H1 (cell line): Measurements from ENCODE around the gene LAP3. TPM values are rescaled to one million over a fixed set of nuclear protein-coding genes. Genes with fewer than 3 reads are reported as not detected.

Experiments
- CTCF ChIA-PET: fragments of 300-600 bp; sonication (Branson Sonifier 250); formaldehyde crosslinking; loops from one replicate; lab custom pipeline; 2021; ENCODE audit not compliant: partially characterized antibody; lab: Charles Lee
- POLR2A ChIA-PET: fragments of 300-600 bp; sonication (Branson Sonifier 250); formaldehyde crosslinking; loops from one replicate; lab custom pipeline; 2021; ENCODE audit warnings: inconsistent platforms; ENCODE audit not compliant: partially characterized antibody; lab: Charles Lee
- DNase-seq, 2 experiments: peaks; one replicate each; pipeline versions ENCODE4 v3.0.0 to v3.0.0-alpha.2; 2010 to 2022; ENCODE audit warnings: low spot score in 2 of 2, low read depth in 1 of 2, mixed read lengths in 1 of 2
- FAIRE-seq: peaks from 2 replicates; lab custom pipeline; 2011; peaks lifted over from hg19 to GRCh38; lab: Jason Lieb, UNC
- H2AFZ ChIP-seq: 2 replicates; pipeline ENCODE4 v1.8.1; 2012; ENCODE audit warnings: low read length, inconsistent platforms
- H2AK5ac ChIP-seq: 2 replicates; pipeline ENCODE4 v1.6.1; 2013; ENCODE audit warnings: low read depth, low read length
- H2BK120ac ChIP-seq: replicated peaks from 2 replicates; pipeline ENCODE3; 2013; ENCODE audit warnings: low read depth, low read length, inconsistent platforms
- H2BK12ac ChIP-seq: 2 replicates; pipeline ENCODE4 v1.6.1; 2013; ENCODE audit warnings: low read depth, low read length
- H2BK15ac ChIP-seq: 2 replicates; pipeline ENCODE4 v1.6.1; 2013; ENCODE audit warnings: low read length
- H2BK20ac ChIP-seq: 2 replicates; pipeline ENCODE4 v1.6.1; 2013; ENCODE audit warnings: low read length
- H2BK5ac ChIP-seq: 2 replicates; pipeline ENCODE4 v1.6.1; 2013; ENCODE audit warnings: low read depth, low read length
- H3K14ac ChIP-seq: 2 replicates; pipeline ENCODE4 v1.6.1; 2013; ENCODE audit warnings: inconsistent platforms; ENCODE audit not compliant: insufficient read length
- H3K18ac ChIP-seq: 2 replicates; pipeline ENCODE4 v1.6.1; 2013; ENCODE audit warnings: low read length; ENCODE audit errors: extremely low read depth
- H3K23ac ChIP-seq: 2 replicates; pipeline ENCODE4 v1.6.1; 2013; ENCODE audit warnings: inconsistent platforms; ENCODE audit not compliant: insufficient read length
- H3K23me2 ChIP-seq: 2 replicates; pipeline ENCODE4 v1.6.1; 2013; ENCODE audit warnings: low read depth, low read length
- H3K27ac ChIP-seq: 2 replicates; pipeline ENCODE4 v1.6.1; 2011; ENCODE audit warnings: low read depth, low read length, inconsistent platforms
- H3K27me3 ChIP-seq, 4 experiments: replicated peaks in 1 of 4; 1 replicate in 1 of 4; 2 replicates in 3 of 4; pipeline versions ENCODE4 v1.6.1 to v1.8.1; 2011 to 2013; ENCODE audit warnings: low read length in 3 of 4, mild to moderate bottlenecking in 3 of 4, inconsistent platforms in 2 of 4, mixed read lengths in 2 of 4, moderate library complexity in 1 of 4; ENCODE audit not compliant: control insufficient read depth in 3 of 4, insufficient read depth in 3 of 4; ENCODE audit errors: extremely low read depth in 1 of 4
- H3K36me3 ChIP-seq, 4 experiments: 2 replicates each; pipeline versions ENCODE4 v1.6.1 to v1.8.1; 2011 to 2013; ENCODE audit warnings: mild to moderate bottlenecking in 4 of 4, low read length in 3 of 4, moderate library complexity in 2 of 4, control low read depth in 1 of 4, inconsistent platforms in 1 of 4; ENCODE audit not compliant: insufficient read depth in 4 of 4, control insufficient read depth in 2 of 4
- H3K4ac ChIP-seq: replicated peaks from 2 replicates; pipeline ENCODE3; 2013; ENCODE audit warnings: low read length, low read depth, mixed read lengths, inconsistent platforms; ENCODE audit not compliant: insufficient read length
- H3K4me1 ChIP-seq, 4 experiments: replicated peaks in 1 of 4; 1 replicate in 1 of 4; 2 replicates in 3 of 4; pipeline versions ENCODE4 v1.6.1 to v1.8.1; 2011 to 2013; ENCODE audit warnings: low read length in 3 of 4, inconsistent platforms in 2 of 4, mixed read lengths in 1 of 4; ENCODE audit not compliant: insufficient read depth in 4 of 4, control insufficient read depth in 3 of 4
- H3K4me2 ChIP-seq, 2 experiments: 2 replicates each; pipeline versions ENCODE4 v1.6.1 to v1.8.1; 2011 to 2013; ENCODE audit warnings: low read depth in 2 of 2, low read length in 2 of 2, control low read depth in 1 of 2, inconsistent platforms in 1 of 2, mild to moderate bottlenecking in 1 of 2; ENCODE audit not compliant: insufficient read depth in 1 of 2
- H3K4me3 ChIP-seq, 4 experiments: fragments of 200-600, 300-600 bp in 1 of 4; sonication (generic), shearing (Covaris generic), sonication (Bioruptor Twin) in 1 of 4; 2 replicates each; pipeline versions ENCODE4 v1.5.1 to v1.8.1; 2011 to 2016; ENCODE audit warnings: low read length in 4 of 4, low read depth in 3 of 4, control low read depth in 2 of 4, inconsistent platforms in 2 of 4, mild to moderate bottlenecking in 2 of 4, mixed read lengths in 1 of 4, moderate library complexity in 1 of 4; ENCODE audit not compliant: insufficient read depth in 2 of 4; ENCODE audit errors: extremely low read depth in 1 of 4
- H3K56ac ChIP-seq: replicated peaks from 2 replicates; pipeline ENCODE3; 2013; ENCODE audit warnings: low read depth, mild to moderate bottlenecking, mixed read lengths, low read length, inconsistent platforms; ENCODE audit not compliant: insufficient read length
- H3K79me1 ChIP-seq: 2 replicates; pipeline ENCODE4 v1.6.1; 2013; ENCODE audit warnings: low read depth, low read length, control low read depth
- H3K79me2 ChIP-seq, 2 experiments: 2 replicates each; pipeline versions ENCODE4 v1.6.1 to v1.8.1; 2012 to 2013; ENCODE audit warnings: low read length in 2 of 2, mild to moderate bottlenecking in 2 of 2, inconsistent platforms in 1 of 2; ENCODE audit not compliant: insufficient read depth in 2 of 2, control insufficient read depth in 1 of 2
- H3K9ac ChIP-seq, 4 experiments: replicated peaks in 1 of 4; 1 replicate in 1 of 4; 2 replicates in 3 of 4; pipeline versions ENCODE4 v1.6.1 to v1.8.1; 2011 to 2013; ENCODE audit warnings: low read depth in 3 of 4, low read length in 3 of 4, control low read depth in 2 of 4, mild to moderate bottlenecking in 2 of 4, moderate library complexity in 2 of 4, inconsistent platforms in 1 of 4; ENCODE audit errors: extremely low read depth in 1 of 4
- H3K9me3 ChIP-seq, 2 experiments: 2 replicates each; pipeline versions ENCODE4 v1.6.1 to v1.8.1; 2012 to 2013; ENCODE audit warnings: mild to moderate bottlenecking in 2 of 2, moderate library complexity in 2 of 2, control low read depth in 1 of 2, inconsistent platforms in 1 of 2, low read depth in 1 of 2, low read length in 1 of 2, mixed read lengths in 1 of 2; ENCODE audit not compliant: insufficient read depth in 2 of 2
- H4K20me1 ChIP-seq, 2 experiments: replicated peaks in 1 of 2; 2 replicates each; pipeline versions ENCODE3 to v1.8.1; 2011 to 2013; ENCODE audit warnings: inconsistent platforms in 2 of 2, low read length in 2 of 2, mild to moderate bottlenecking in 1 of 2; ENCODE audit not compliant: insufficient read depth in 2 of 2, control insufficient read depth in 1 of 2
- H4K5ac ChIP-seq: 2 replicates; pipeline ENCODE4 v1.6.1; 2013; ENCODE audit warnings: low read length, low read depth, mixed read lengths, inconsistent platforms; ENCODE audit not compliant: insufficient read length
- H4K8ac ChIP-seq: 2 replicates; pipeline ENCODE4 v1.8.0; 2013; ENCODE audit warnings: mild to moderate bottlenecking, moderate library complexity, low read length, inconsistent platforms; ENCODE audit not compliant: insufficient read depth; ENCODE audit errors: extremely low read depth
- H4K91ac ChIP-seq: replicated peaks from 2 replicates; pipeline ENCODE3; 2013; ENCODE audit warnings: low read length, mixed read lengths, inconsistent platforms; ENCODE audit not compliant: insufficient read length
- BRCA1 ChIP-seq: IDR thresholded peaks from 2 replicates; pipeline ENCODE4 v1.6.1; 2012; ENCODE audit warnings: low read depth, low read length, improper control_type of control experiment
- CREB1 ChIP-seq: IDR thresholded peaks from 2 replicates; pipeline ENCODE4 v1.6.1; 2012; ENCODE audit warnings: inconsistent platforms
- CTBP2 ChIP-seq: IDR thresholded peaks from 2 replicates; pipeline ENCODE4 v1.7.0; 2011; ENCODE audit warnings: borderline replicate concordance, mild to moderate bottlenecking, moderate library complexity, mixed read lengths, low read length; ENCODE audit not compliant: insufficient read depth, insufficient read length
- EP300 ChIP-seq, 2 experiments: IDR thresholded peaks; 1 replicate in 1 of 2; 2 replicates in 1 of 2; pipeline ENCODE4 v1.6.1; 2011 to 2012; ENCODE audit warnings: low read depth in 2 of 2, low read length in 2 of 2, mild to moderate bottlenecking in 2 of 2, borderline replicate concordance in 1 of 2, inconsistent platforms in 1 of 2, moderate library complexity in 1 of 2
- JUND ChIP-seq: IDR thresholded peaks from 2 replicates; pipeline ENCODE4 v1.6.1; 2011; ENCODE audit warnings: mild to moderate bottlenecking, improper control_type of control experiment, low read length
- NANOG ChIP-seq: IDR thresholded peaks from 2 replicates; pipeline ENCODE4 v1.6.1; 2011; ENCODE audit warnings: low read length, low read depth, mild to moderate bottlenecking, inconsistent platforms; ENCODE audit not compliant: insufficient read depth, poor library complexity, severe bottlenecking
- POLR2AphosphoS5 ChIP-seq: IDR thresholded peaks from 2 replicates; pipeline ENCODE4 v1.6.1; 2011; ENCODE audit warnings: low read depth, low read length
- POU5F1 ChIP-seq: IDR thresholded peaks from 2 replicates; pipeline ENCODE4 v1.6.1; 2011; ENCODE audit warnings: low read depth, mild to moderate bottlenecking, low read length, moderate library complexity
- RFX5 ChIP-seq: IDR thresholded peaks from 2 replicates; pipeline ENCODE4 v1.6.1; 2011; ENCODE audit warnings: low read depth, low read length, improper control_type of control experiment, borderline replicate concordance
- RNF2 ChIP-seq: fragments of 200-900, 300-1000 bp; sonication (generic); IDR thresholded peaks from 2 replicates; pipeline ENCODE4 v1.7.1; 2016; ENCODE audit warnings: borderline replicate concordance, low read depth, mild to moderate bottlenecking, antibody characterized with exemption, low read length; ENCODE audit not compliant: poor library complexity, severe bottlenecking; ENCODE audit errors: missing control alignments
- SIRT6 ChIP-seq: IDR thresholded peaks from one replicate; pipeline ENCODE4 v1.7.1; 2012; ENCODE audit warnings: low read length, inconsistent platforms
- TAF1 ChIP-seq: IDR thresholded peaks from 2 replicates; pipeline ENCODE4 v1.6.1; 2011; ENCODE audit warnings: mild to moderate bottlenecking, low read depth, low read length
- TAF7 ChIP-seq: optimal IDR thresholded peaks from 2 replicates; pipeline ENCODE3; 2011; ENCODE audit warnings: low read depth, mild to moderate bottlenecking, inconsistent platforms, low read length, moderate library complexity, borderline replicate concordance
- WGBS, 2 experiments: shearing (Covaris generic) in 1 of 2; methylation state at CpG; one replicate each; pipeline versions ENCODE4 v1.1.6 to v1.1.7; 2013 to 2015; ENCODE audit warnings: low lambda C conversion rate in 2 of 2, mixed read lengths in 2 of 2, inconsistent platforms in 1 of 2, low coverage in 1 of 2, missing lambda C conversion rate in 1 of 2; ENCODE audit not compliant: insufficient replicate concordance in 2 of 2, insufficient coverage in 1 of 2, insufficient read length in 1 of 2; ENCODE audit errors: extremely low coverage in 1 of 2, missing lambda C conversion rate in 1 of 2; 5-methylcytosine and 5-hydroxymethylcytosine counted together
- polyA plus RNA-seq, 7 experiments: library from polyadenylated mRNA; depleted of rRNA in 3 of 7; stranded (reverse) in 5 of 7; unstranded in 2 of 7; fragments of >200 nt in 5 of 7; fragments of 200-250 nt in 2 of 7; gene quantifications; 1 replicate in 5 of 7; 2 replicates in 1 of 7; 4 replicates in 1 of 7; pipeline versions ENCODE4 v1.2.1 to v1.2.3, GENCODE V29; 2011 to 2013; ENCODE audit warnings: missing spikeins in 2 of 7, mixed read lengths in 2 of 7
- total RNA-seq: library from RNA; stranded (reverse); fragmentation: NEBNext Ultra II Directional; extraction: Animal tissue kit (Norgen Biotek cat#: 25700); gene quantifications from 2 replicates; pipeline ENCODE4 v1.2.1, GENCODE V29; 2021

The LAP3 gene
- total and polyA plus RNA-seq, 2 of the 8 experiments (the other 6 are each of a cell fraction or from before 2014, with no cell fraction given): 28.3 to 50.9 TPM

DNA sequence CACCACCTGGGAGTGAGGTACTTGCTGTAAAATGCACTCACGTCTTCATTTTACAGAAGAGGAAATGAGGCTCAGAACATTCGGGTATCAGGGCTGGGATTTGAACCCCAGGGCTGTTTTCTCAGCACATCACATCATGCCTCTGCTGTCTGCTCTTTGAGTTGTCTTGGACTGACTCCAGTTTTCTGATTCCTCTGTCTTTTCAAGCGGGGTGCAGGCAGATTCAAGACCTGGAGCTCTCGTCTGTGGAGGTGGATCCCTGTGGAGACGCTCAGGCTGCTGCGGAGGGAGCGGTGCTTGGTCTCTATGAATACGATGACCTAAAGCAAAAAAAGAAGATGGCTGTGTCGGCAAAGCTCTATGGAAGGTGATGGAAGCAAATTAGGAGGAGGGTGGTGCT lies 6.3 kb downstream of the LAP3 start:
- WGBS, 2 experiments: 91% methylated on average over 9 of the region's 9 CpGs; no CpG with 5 or more reads in 1 of the 2 experiments
- Histone ChIP-seq H3K18ac (no peak overlapping the region), H3K9ac (no peak overlapping the region), H3K4me1 (peaks cover 0 to 3% (median 1%) of the 10 kb centered on the region in 4 experiments; a peak in 4 of 7 replicates), H2BK120ac (no peak overlapping the region), H3K4me2 (no peak overlapping the region), H2AK5ac (no peak overlapping the region), H4K8ac (no peak overlapping the region), H2BK12ac (no peak overlapping the region), H2BK5ac (no peak overlapping the region), H2BK15ac (no peak overlapping the region), H3K23ac (no peak overlapping the region), H3K9me3 (no peaks in the 10 kb centered on the region), H2AFZ (no peak overlapping the region), H4K20me1 (peaks cover 0 to 2% of the 10 kb centered on the region in 2 experiments), H3K79me1 (no peaks in the 10 kb centered on the region), H3K27ac (no peak overlapping the region), H3K56ac (no peak overlapping the region), H2BK20ac (no peak overlapping the region), H3K23me2 (no peaks in the 10 kb centered on the region), H3K4me3 (no peak overlapping the region), H3K36me3 (peaks cover 3 to 56% (median 27%) of the 10 kb centered on the region in 4 experiments), H3K4ac (no peak overlapping the region), H4K5ac (no peak overlapping the region), H3K27me3 (no peaks in the 10 kb centered on the region), H4K91ac (no peak overlapping the region), H3K14ac (no peak overlapping the region), H3K79me2 (0 out of 4 replicates have a peak, but pooled peaks cover 0 to 10% of the 10 kb centered on the region in 2 experiments)
- no peak for DNase-seq
- POLR2A ChIA-PET: interaction anchor here (0.7 to 2.0 kb wide), 4 partner anchors 15 to 33 kb away, joined by 3 to 6 read pairs (median 4); partner anchors contain the start of gene MED28
- FAIRE-seq: no peak
- CTCF ChIA-PET: interaction anchor here (1.3 to 2.3 kb wide), 2 partner anchors 15 to 34 kb away, joined by 3 to 10 read pairs; no protein-coding TSS in a partner anchor
- no peak for TF ChIP-seq BRCA1
- no peak for TF ChIP-seq RFX5
- TF ChIP-seq RNF2: no peak
- no peak for TF ChIP-seq NANOG
- TF ChIP-seq CREB1: no peak
- TF ChIP-seq CTBP2: no peak
- no peak for TF ChIP-seq POLR2AphosphoS5
- no peak for TF ChIP-seq JUND
- TF ChIP-seq TAF1: no peak
- TF ChIP-seq POU5F1: no peak
- no peak for TF ChIP-seq EP300 (IDR thresholded peaks at IDR 0.05; ENCODE audit: borderline replicate concordance in 1 of 2, low read depth in 2 of 2, low read length in 2 of 2)
- no peak for TF ChIP-seq SIRT6
- no peak for TF ChIP-seq TAF7
